ENCODE data around the gene FMNL1. TPM values are rescaled to one million over a fixed set of nuclear protein-coding genes. Genes with fewer than 3 reads are reported as not detected.
A peak's percentile ranks its signal among the peaks of the same experiment; 100 is the strongest.

FMNL1 gene
- total RNA-seq, 1 experiment from 2014 or later, result 1.1 TPM

- Histone ChIP-seq H3K27ac (no peak overlapping the region), H3K36me3 (peaks cover 7% of the 10 kb centered on the region; the same call in 1 of the 2 replicates), H3K9me3 (replicated peaks) (no peaks in the 10 kb centered on the region), H3K4me1 (peaks cover 38% of the 10 kb centered on the region), H3K27me3 (no peaks in the 10 kb centered on the region), H3K4me3 (no peak overlapping the region)
- no peak for DNase-seq
These were observed 64.6 kb downstream of the FMNL1 start for GRCh38 chr17:45286286-45286685.

GRCh38 chr17:45287526-45288500, 66.1 kb downstream of the FMNL1 start:
- H3K9me3 ChIP-seq (replicated peaks), result no peaks in the 10 kb centered on the region
- no peaks in the 10 kb centered on the region for H3K27me3 ChIP-seq
- H3K27ac ChIP-seq, result peak overlapping the region; percentile 11; the same call in 1 of the 2 replicates
- H3K4me3 ChIP-seq, result no peak overlapping the region
- peaks cover 7% of the 10 kb centered on the region; the same call in 1 of the 2 replicates for H3K36me3 ChIP-seq
- peaks cover 38% of the 10 kb centered on the region for H3K4me1 ChIP-seq
- DNase-seq, result peak; percentile 93 to 97

GRCh38 chr17:45288825-45289224, 67.1 kb downstream of the FMNL1 start:
- Histone ChIP-seq H3K36me3 (peaks cover 7% of the 10 kb centered on the region; the same call in 1 of the 2 replicates), H3K27me3 (no peaks in the 10 kb centered on the region), H3K4me1 (peaks cover 40% of the 10 kb centered on the region), H3K9me3 (replicated peaks) (no peaks in the 10 kb centered on the region), H3K27ac (no peak overlapping the region), H3K4me3 (no peak overlapping the region)
- no peak for DNase-seq

- Histone ChIP-seq H3K27ac (no peak overlapping the region), H3K36me3 (peaks cover 2% of the 10 kb centered on the region; the same call in 1 of the 2 replicates), H3K4me1 (peaks cover 48% of the 10 kb centered on the region)
These were observed 67.9 kb downstream of the FMNL1 start for GRCh38 chr17:45289301-45290268.

DNA sequence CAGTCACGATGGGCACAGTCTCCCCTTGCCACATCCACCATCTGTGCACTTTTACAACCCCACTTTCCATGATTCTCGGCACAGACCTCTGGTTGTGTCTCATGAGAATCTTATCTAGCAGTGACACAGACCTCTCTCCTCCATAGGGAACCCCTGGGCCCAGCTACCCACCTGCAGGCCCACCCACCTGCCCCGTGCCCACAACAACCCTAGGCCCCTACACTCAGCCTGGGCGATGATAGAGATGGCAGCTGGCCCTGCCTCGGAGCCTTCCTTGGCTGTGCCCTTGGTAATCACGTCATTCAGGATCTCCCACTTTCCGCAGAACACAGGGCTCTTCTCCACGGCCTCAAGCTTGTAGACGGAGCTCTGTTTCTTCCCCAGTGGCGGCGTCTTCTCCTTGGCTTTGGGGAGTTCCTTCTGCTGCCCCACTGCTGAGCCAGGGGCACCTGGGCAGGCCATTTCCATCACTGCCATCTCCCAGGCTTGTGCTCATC, 68.6 kb downstream of the FMNL1 start:
- Histone ChIP-seq H3K9me3 (replicated peaks) (no peaks in the 10 kb centered on the region), H3K4me3 (no peak overlapping the region), H3K4me1 (peaks cover 48% of the 10 kb centered on the region), H3K27me3 (no peaks in the 10 kb centered on the region), H3K36me3 (peaks cover 2% of the 10 kb centered on the region; the same call in 1 of the 2 replicates), H3K27ac (no peak overlapping the region)
- DNase-seq, result no peak

More at GRCh38 chr17:45289301-45290268, 67.9 kb downstream of the FMNL1 start:
- H3K4me3 ChIP-seq, result no peak overlapping the region
- H3K27me3 ChIP-seq, result no peaks in the 10 kb centered on the region
- H3K9me3 ChIP-seq (replicated peaks), result no peaks in the 10 kb centered on the region
- DNase-seq, result peak; percentile 40 to 53

DNA sequence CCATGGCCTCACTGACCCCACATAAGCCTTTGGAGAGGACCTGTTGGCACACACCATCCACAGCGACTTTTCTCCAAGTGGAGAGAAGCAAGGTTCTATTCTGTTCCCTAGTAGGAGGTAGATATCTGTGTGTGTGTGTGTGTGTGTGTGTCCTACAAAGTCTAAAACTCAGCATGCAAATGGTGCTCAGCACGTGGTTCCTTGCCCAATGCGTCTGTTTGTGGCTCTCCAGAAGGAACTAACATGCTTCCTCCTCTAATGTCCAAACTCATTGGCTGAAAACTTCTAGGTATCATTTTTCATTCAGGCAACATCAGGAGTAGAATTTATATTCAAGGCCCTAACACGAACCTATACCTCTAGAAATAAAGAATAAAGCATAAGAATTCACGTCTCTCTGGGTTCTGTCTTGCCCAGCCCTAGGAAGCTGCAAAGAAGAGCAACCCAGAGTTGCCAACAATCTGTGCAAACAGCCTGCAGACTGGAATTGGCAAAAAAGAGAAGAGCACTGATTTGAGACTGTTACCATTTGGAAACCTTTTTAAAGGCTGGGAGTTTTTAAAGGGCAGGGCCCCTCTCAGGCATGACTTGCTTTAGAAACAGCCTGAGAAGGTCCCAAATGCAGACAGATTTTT, 69.6 kb downstream of the FMNL1 start:
- H3K4me1 ChIP-seq, result peaks cover 48% of the 10 kb centered on the region
- H3K9me3 ChIP-seq (replicated peaks), result no peaks in the 10 kb centered on the region
- H3K4me3 ChIP-seq, result no peak overlapping the region
- peaks cover 2% of the 10 kb centered on the region; the same call in 1 of the 2 replicates for H3K36me3 ChIP-seq
- DNase-seq, result no peak
- no peak overlapping the region for H3K27ac ChIP-seq
- no peaks in the 10 kb centered on the region for H3K27me3 ChIP-seq

GRCh38 chr17:45292696-45293412, 71.2 kb downstream of the FMNL1 start:
- Histone ChIP-seq H3K4me1 (peaks cover 42% of the 10 kb centered on the region), H3K27ac (peak overlapping the region; percentile 82), H3K27me3 (no peaks in the 10 kb centered on the region), H3K4me3 (no peak overlapping the region), H3K36me3 (peaks cover 2% of the 10 kb centered on the region; the same call in 1 of the 2 replicates), H3K9me3 (replicated peaks) (no peaks in the 10 kb centered on the region)
- no peak for DNase-seq

DNA sequence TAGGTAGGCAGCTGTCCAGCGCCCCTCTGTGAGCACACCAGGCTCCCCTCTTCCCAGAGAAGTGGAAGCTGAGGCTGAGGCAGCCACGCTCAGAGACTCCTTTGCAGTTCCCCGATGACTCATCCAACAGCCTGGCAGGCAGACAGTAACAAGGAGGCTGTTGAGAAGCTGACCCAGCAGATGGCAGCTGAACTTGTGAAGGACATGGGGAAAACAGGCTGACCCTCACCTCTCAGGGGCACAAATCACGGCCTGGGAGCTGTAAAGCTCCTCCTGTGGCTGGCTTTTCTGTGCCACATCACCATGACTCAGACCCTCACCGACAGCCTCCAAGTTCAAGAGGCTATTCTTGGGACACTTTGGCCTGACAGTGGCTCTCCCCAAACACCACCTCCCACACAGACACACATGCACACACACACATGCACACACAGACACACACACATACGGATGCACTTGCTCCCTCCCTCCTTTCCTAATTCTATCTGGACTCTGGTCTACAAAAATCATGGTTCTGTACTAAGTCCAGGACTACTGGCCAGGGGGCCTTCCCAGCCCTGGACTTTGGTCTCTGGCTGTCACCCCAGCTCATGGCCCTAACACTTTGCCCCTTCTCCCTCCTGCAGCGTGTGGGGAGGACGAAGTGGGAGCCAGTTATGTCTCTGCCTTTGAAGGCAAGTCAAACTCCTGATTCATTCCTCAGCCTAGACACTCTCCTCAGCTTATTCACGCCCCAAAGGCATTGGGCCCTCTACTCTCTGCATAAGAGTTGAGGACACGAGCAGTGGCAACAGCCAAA, 71.9 kb downstream of the FMNL1 start:
- H3K36me3 ChIP-seq, result peaks cover 2% of the 10 kb centered on the region; the same call in 1 of the 2 replicates
- no peaks in the 10 kb centered on the region for H3K27me3 ChIP-seq
- no peak overlapping the region for H3K4me3 ChIP-seq
- no peaks in the 10 kb centered on the region for H3K9me3 ChIP-seq (replicated peaks)
- DNase-seq, result peak; percentile 91
- peak overlapping the region; percentile 82 for H3K27ac ChIP-seq
- peaks cover 35% of the 10 kb centered on the region for H3K4me1 ChIP-seq

DNA sequence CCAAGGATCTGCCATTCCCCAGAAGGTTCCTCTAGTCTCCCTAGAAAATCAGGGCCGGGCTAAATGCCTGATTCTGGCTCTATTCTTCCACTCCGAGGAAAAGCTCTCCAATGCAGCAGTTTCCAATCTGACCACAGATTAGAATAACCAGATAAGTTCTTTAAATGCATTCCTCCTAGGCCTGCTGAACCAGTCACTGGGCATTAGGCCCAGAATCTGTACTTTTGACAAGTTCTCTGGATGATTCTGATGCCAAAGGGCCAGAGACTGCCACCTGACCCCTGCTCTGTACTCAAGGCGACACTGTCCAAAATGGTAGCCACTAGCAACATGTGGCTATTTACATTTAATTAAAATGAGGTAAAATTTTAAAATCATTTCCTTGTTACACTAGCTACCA, 72.8 kb downstream of the FMNL1 start:
- no peak for DNase-seq
- Histone ChIP-seq H3K27ac (no peak overlapping the region), H3K9me3 (replicated peaks) (no peaks in the 10 kb centered on the region), H3K36me3 (no peaks in the 10 kb centered on the region), H3K4me1 (peaks cover 30% of the 10 kb centered on the region), H3K4me3 (no peak overlapping the region), H3K27me3 (no peaks in the 10 kb centered on the region)

DNA sequence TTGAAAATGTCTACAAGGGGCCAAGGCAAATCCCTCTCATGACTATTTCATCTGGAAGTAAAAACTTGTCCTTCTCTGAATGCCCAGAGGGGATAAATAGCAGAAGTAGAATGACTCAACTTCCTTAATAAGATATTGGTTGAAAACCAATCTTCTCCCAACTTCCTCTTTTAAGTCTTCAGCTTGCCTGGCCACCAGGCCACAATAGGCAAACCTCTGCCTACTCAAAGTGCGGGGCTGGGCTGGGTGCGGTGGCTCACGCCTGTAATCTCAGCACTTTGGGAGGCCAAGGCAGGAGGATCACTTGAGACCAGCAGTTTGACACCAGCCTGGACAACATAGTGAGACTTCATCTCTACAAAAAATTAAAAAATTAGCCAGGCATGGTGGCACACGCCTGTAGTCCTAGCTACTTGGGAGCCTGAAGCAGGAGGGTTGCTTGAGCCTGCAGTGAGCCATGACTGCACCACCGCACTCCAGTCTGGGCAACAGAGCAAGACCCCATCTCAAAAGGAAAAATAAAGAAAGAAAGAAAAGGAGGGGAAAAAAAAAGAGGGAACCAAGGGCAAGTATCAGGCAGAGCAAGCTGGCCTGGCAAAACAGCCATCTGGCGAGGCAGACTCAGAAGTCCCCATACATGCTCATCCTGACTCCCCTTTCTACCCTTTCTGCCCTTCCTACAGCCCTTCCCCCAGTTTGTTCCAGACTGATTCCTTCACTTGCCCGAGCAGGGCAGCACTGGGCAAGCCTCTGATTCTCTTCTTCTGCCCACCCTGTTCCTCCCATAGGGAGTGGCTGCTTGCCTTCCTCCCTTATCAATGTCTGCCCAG, 74.5 kb downstream of the FMNL1 start:
- H3K4me3 ChIP-seq, result no peak overlapping the region
- no peak for DNase-seq
- H3K36me3 ChIP-seq, result no peaks in the 10 kb centered on the region
- peaks cover 26% of the 10 kb centered on the region for H3K4me1 ChIP-seq
- no peak overlapping the region for H3K27ac ChIP-seq
- H3K27me3 ChIP-seq, result no peaks in the 10 kb centered on the region
- no peaks in the 10 kb centered on the region for H3K9me3 ChIP-seq (replicated peaks)

- Histone ChIP-seq H3K4me1 (peaks cover 26% of the 10 kb centered on the region), H3K9me3 (replicated peaks) (no peaks in the 10 kb centered on the region), H3K36me3 (no peaks in the 10 kb centered on the region), H3K27me3 (no peaks in the 10 kb centered on the region), H3K27ac (no peak overlapping the region), H3K4me3 (no peak overlapping the region)
- DNase-seq, result no peak
These were observed 75.1 kb downstream of the FMNL1 start for GRCh38 chr17:45296833-45297124.
